Chondrocyte (in vitro differentiated cells): ENCODE data around the gene PXN. TPM values are rescaled to one million over a fixed set of nuclear protein-coding genes. Genes with fewer than 3 reads are reported as not detected.

Source experiments
- DNase-seq: peaks from one replicate; pipeline ENCODE4 v3.0.0; 2021; ENCODE audit warnings: mixed read lengths, low spot score
- H3K27ac Mint-ChIP-seq: one replicate; pipeline ENCODE4 v1.8.0; 2021; ENCODE audit warnings: mild to moderate bottlenecking, moderate library complexity, mixed read lengths; ENCODE audit not compliant: unreplicated experiment
- H3K27me3 Mint-ChIP-seq: 2 replicates; pipeline ENCODE4 v1.8.0; 2021; ENCODE audit warnings: low read depth, mixed read lengths
- H3K36me3 Mint-ChIP-seq: 2 replicates; pipeline ENCODE4 v1.8.0; 2021; ENCODE audit warnings: low read depth, mixed read lengths
- H3K4me1 Mint-ChIP-seq: 2 replicates; pipeline ENCODE4 v1.8.0; 2021; ENCODE audit warnings: low read depth, mild to moderate bottlenecking, mixed read lengths
- H3K4me3 Mint-ChIP-seq: one replicate; pipeline ENCODE4 v1.8.0; 2021; ENCODE audit warnings: mild to moderate bottlenecking, moderate library complexity, mixed read lengths; ENCODE audit not compliant: unreplicated experiment
- H3K9me3 Mint-ChIP-seq: 2 replicates; pipeline ENCODE4 v1.8.0; 2021; ENCODE audit warnings: low read depth, mixed read lengths
- total RNA-seq: library from RNA; stranded (reverse); gene quantifications from 3 replicates; pipeline ENCODE4 v1.2.1, GENCODE V29; 2021
- TF ChIP-seq, protein P1 (sequence below): fragments of 200-600 bp; sonication (generic); IDR thresholded peaks from 2 replicates; pipeline ENCODE4 v1.5.0; 2021; ENCODE audit warnings: antibody characterized with exemption, mild to moderate bottlenecking, moderate library complexity

Gene PXN
- total RNA-seq, 1 donor from 2014 or later: 70.5 TPM

DNA sequence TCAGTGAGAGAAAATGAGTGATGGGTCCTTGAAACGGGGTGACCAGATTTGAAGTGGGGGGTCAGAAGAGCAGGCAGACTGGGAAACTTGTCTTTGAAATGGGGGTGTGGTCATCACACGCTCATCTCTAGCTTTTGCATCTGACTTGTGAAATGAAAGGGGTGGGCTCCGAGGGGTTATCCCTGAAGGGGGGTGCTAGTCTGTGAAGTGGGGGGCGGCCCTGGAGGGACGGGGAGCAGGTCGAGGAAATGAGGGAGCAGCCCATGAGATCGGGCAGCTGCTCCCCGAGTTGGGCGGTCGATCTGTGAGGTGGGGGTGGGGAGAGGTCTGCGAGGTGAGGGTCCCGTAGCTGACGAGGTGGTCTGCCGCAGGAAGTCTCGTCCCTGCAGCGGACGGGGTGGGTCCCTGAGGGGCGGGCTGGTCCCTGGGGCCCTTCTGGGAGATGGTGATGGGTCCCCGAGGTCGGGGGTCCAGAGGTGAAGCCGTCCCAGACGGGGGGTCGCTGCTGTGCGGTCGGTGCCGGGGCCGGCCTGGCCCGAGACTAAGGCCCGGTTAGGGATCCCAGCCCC is 542 bp downstream of the PXN start:
- Mint-ChIP-seq H3K27ac (peak overlapping the region; percentile 95), H3K9me3 (no peaks in the 10 kb centered on the region), H3K4me1 (peaks cover 50% of the 10 kb centered on the region), H3K27me3 (no peaks in the 10 kb centered on the region), H3K4me3 (peak overlapping the region; percentile 93), H3K36me3 (no peaks in the 10 kb centered on the region)
- DNase-seq: no peak
- TF ChIP-seq, protein P1, sequence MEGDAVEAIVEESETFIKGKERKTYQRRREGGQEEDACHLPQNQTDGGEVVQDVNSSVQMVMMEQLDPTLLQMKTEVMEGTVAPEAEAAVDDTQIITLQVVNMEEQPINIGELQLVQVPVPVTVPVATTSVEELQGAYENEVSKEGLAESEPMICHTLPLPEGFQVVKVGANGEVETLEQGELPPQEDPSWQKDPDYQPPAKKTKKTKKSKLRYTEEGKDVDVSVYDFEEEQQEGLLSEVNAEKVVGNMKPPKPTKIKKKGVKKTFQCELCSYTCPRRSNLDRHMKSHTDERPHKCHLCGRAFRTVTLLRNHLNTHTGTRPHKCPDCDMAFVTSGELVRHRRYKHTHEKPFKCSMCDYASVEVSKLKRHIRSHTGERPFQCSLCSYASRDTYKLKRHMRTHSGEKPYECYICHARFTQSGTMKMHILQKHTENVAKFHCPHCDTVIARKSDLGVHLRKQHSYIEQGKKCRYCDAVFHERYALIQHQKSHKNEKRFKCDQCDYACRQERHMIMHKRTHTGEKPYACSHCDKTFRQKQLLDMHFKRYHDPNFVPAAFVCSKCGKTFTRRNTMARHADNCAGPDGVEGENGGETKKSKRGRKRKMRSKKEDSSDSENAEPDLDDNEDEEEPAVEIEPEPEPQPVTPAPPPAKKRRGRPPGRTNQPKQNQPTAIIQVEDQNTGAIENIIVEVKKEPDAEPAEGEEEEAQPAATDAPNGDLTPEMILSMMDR: no peak

DNA sequence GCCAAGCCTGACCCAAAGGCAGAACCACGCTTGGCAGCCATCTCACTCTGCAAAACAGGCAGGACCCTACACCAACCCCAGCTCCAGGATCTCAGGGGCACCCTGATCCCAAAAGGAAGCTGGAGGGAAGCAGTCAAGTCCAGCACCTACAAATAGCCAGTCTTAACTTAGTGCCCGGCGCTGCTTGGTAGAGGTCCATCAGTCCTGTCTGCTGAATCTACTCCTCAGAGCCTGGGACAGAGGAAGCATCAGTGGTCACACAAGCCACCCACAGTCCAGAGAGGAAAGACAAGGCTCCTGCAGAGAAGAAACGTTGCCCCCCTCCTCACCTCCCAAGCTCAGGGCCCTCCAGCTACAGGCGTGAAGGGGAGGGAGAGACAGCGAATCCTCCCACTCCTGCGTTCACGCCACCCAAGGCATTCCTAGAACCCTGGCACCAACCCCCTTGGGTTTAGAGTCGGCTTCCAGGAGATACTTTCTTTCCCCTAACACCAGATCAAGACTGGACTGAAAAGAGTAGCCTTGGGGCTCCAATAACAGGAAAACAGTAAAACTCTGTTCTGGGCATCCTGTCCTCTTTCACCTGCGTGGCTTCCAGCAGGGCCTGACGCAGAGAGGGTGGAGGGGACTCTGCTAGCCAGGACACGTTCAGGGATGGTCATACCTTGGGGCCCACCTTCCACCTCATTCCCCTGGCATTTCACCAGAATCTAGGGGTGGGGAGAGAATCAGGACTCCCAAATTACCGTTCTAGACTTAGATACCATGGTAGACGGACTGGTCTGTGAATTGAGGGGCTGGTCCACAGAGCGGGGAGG is 1.2 kb downstream of the PXN start:
- DNase-seq: no peak
- no peaks in the 10 kb centered on the region for H3K36me3 Mint-ChIP-seq
- TF ChIP-seq, protein P1: no peak
- peak overlapping the region; percentile 95 for H3K27ac Mint-ChIP-seq
- H3K27me3 Mint-ChIP-seq: no peaks in the 10 kb centered on the region
- peak overlapping the region; percentile 93 for H3K4me3 Mint-ChIP-seq
- H3K4me1 Mint-ChIP-seq: peaks cover 57% of the 10 kb centered on the region
- no peaks in the 10 kb centered on the region for H3K9me3 Mint-ChIP-seq

DNA sequence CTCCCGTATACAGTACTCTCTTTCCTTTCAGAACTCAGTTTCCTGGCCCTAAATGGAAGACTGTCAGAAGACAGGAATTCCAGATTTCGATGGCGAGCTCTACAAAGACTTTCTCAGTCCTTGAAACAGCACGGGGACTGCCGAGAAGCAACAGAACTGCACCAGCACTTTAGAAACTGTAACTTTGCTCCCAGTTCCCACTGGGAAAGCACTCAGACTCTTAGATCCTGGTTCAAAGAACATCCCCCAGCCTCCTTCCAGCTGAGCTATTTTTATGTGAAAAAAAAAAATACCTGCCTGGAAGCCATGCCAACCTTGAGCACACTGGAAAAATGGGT is 1.8 kb downstream of the PXN start:
- Mint-ChIP-seq H3K4me1 (peaks cover 59% of the 10 kb centered on the region), H3K36me3 (no peaks in the 10 kb centered on the region), H3K9me3 (no peaks in the 10 kb centered on the region), H3K27me3 (no peaks in the 10 kb centered on the region), H3K27ac (peak overlapping the region; percentile 95), H3K4me3 (peak overlapping the region; percentile 93)
- no peak for DNase-seq
- TF ChIP-seq, protein P1: no peak

DNA sequence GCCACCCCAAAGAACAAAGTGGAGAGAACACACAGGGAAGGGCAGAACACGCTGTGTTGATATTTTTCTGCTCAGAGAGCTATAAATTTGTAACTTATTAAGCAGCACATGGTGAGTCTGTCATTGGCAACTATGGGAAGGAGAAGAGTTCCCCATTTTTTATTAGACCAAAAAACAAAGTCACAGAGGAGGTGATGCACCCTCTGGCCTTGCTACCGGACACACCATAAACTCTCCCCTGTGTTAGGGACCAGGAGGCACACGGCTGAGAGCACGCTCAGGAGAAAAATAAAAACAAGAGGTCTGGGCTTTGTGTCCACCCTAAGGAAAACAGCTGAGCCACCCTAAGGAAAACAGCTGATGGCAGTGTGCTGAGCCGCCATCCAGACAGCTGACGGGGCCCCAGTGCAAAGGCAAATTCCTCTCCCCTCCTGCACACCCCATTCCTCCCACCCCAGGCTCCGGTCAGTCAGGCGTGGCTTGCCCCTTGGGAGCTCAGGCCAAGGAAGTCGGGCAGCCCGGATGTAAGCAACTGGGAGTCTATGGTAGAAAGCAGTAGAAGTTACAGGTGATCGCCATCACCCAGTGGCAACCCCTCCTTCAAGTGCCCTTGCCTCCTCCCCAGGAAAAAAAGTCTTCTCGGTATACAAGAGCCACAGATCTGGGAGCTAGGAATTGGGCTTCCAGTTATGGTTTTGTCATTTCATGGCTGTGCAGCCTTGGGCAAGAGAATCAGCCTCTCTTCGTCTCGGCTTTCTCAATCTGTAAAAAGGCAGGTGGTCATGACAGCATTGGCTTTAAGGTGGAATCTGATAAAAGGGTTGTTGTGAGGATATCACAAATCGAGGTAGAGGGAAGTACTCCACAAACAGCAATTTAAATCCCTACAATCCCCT is 2.4 kb downstream of the PXN start:
- peak overlapping the region; percentile 95 for H3K27ac Mint-ChIP-seq
- DNase-seq: no peak
- no peaks in the 10 kb centered on the region for H3K27me3 Mint-ChIP-seq
- TF ChIP-seq, protein P1: no peak
- H3K4me3 Mint-ChIP-seq: peak overlapping the region; percentile 93
- peaks cover 65% of the 10 kb centered on the region for H3K4me1 Mint-ChIP-seq
- H3K9me3 Mint-ChIP-seq: no peaks in the 10 kb centered on the region
- no peaks in the 10 kb centered on the region for H3K36me3 Mint-ChIP-seq
